ENCODE measurements around the gene G3BP1.

DNA sequence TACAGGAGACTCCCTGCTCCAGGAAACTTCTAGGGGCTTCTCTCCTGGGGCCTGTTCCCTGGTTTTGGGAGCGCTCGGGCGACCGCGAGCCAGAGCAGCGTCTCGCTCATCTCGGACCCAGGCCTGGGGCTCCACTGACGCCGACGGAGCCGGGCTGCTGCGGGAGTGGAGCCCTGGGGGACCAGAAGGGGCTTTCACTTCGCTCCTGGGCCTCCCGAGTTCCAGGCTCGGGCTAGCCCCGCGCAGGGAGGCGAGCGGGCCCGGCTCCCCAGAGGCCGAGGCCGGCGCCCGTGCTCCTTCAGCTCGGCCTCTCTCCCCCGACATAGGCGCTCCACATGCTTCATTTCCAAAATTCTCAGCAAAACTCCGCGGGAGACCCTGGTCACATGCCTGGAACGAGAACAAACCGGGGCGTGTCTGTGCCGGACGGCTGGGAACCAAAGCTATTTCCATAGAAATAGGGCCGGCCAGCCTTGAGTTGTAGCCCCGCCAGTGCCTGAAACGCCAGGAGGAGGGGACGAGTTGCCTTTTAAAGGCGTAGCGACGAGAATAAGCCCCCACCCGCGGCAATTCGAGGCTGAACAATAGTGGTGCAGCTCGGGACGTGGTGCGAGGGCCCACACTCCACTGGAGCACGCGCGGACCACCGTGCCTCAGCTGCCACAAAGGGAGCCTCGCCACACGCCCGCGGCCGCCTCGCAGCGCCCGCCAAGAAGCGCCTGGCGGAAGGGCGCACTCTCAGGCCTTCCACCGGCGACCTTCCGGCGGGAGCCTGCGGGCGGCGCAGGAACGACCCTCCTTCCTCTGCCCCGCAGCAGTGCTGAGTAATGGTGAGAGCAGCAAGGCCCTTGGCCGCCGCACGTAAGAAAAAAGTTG is 1.1 kb upstream of the G3BP1 start:
- TF ChIP-seq, protein P1, sequence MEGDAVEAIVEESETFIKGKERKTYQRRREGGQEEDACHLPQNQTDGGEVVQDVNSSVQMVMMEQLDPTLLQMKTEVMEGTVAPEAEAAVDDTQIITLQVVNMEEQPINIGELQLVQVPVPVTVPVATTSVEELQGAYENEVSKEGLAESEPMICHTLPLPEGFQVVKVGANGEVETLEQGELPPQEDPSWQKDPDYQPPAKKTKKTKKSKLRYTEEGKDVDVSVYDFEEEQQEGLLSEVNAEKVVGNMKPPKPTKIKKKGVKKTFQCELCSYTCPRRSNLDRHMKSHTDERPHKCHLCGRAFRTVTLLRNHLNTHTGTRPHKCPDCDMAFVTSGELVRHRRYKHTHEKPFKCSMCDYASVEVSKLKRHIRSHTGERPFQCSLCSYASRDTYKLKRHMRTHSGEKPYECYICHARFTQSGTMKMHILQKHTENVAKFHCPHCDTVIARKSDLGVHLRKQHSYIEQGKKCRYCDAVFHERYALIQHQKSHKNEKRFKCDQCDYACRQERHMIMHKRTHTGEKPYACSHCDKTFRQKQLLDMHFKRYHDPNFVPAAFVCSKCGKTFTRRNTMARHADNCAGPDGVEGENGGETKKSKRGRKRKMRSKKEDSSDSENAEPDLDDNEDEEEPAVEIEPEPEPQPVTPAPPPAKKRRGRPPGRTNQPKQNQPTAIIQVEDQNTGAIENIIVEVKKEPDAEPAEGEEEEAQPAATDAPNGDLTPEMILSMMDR (IDR thresholded peaks at IDR 0.05; ENCODE audit: insufficient read depth, low read length): no peak
- TF ChIP-seq POLR2AphosphoS5 (IDR thresholded peaks at IDR 0.05; ENCODE audit: low read depth): peak; percentile 64
- TF ChIP-seq, protein P2, sequence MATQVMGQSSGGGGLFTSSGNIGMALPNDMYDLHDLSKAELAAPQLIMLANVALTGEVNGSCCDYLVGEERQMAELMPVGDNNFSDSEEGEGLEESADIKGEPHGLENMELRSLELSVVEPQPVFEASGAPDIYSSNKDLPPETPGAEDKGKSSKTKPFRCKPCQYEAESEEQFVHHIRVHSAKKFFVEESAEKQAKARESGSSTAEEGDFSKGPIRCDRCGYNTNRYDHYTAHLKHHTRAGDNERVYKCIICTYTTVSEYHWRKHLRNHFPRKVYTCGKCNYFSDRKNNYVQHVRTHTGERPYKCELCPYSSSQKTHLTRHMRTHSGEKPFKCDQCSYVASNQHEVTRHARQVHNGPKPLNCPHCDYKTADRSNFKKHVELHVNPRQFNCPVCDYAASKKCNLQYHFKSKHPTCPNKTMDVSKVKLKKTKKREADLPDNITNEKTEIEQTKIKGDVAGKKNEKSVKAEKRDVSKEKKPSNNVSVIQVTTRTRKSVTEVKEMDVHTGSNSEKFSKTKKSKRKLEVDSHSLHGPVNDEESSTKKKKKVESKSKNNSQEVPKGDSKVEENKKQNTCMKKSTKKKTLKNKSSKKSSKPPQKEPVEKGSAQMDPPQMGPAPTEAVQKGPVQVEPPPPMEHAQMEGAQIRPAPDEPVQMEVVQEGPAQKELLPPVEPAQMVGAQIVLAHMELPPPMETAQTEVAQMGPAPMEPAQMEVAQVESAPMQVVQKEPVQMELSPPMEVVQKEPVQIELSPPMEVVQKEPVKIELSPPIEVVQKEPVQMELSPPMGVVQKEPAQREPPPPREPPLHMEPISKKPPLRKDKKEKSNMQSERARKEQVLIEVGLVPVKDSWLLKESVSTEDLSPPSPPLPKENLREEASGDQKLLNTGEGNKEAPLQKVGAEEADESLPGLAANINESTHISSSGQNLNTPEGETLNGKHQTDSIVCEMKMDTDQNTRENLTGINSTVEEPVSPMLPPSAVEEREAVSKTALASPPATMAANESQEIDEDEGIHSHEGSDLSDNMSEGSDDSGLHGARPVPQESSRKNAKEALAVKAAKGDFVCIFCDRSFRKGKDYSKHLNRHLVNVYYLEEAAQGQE (IDR thresholded peaks at IDR 0.05; ENCODE audit: insufficient replicate concordance, low read depth): no peak
